Lung microvascular endothelial cell (primary cell): ENCODE results near the gene DCDC2B. TPM values are rescaled to one million over a fixed set of nuclear protein-coding genes. Genes with fewer than 3 reads are reported as not detected.
A peak's percentile ranks its signal among the peaks of the same experiment; 100 is the strongest.

Experiments used
- DNase-seq, 2 donors: peaks; one replicate each; pipeline versions ENCODE4 v3.0.0 to v3.0.0-alpha.2; 2010; ENCODE audit warnings: low read depth in 2 of 2
- total RNA-seq: library from RNA; depleted of rRNA; stranded (reverse); fragments of >200 nt; gene quantifications from 2 replicates; pipeline ENCODE4 v1.2.1, GENCODE V29; 2014

DCDC2B gene
- total RNA-seq, 1 donor from 2014 or later, result not detected

DNA sequence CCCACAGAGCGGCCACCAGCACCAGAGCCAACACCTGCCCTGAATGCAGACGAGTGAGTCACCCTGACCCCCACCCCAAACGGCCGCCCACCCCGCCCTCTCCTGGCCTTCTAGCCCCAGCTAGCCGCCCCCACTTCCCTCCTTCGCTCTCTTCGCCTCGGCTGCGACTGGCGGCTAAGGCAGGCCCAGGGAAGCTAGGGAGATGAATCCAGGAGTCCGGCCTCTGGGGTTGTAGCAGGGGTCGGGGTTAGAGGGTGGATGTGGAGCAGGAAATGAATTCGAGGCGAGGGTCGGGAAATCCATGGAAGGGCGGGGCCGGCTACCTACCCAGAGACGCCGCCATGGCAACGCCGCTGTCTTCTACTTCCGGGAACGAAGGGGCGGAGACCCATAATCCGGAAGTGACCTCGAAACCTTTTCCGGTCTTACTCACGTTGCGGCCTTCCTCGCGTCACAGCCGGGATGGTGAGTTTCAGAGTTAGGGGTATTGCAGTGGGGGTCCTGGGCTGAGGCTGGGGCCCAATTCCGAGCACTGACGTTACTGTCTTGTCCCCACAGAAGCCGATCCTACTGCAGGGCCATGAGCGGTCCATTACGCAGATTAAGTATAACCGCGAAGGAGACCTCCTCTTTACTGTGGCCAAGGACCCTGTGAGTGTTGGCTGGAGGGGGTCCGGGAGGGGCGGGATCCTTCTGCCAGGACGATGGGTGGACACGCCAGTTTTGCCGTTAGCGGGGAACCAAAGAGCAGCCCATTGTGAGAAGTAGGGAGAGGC, 13.3 kb downstream of the DCDC2B start, which contains the start of the genes EIF3I and TMEM234:
Gene EIF3I (plus strand): TSS at position 428 of the 776 bp plus-strand sequence. CDS start 35 bp downstream, at position 463.
Gene TMEM234 (minus strand): TSS at position 374 of the 776 bp plus-strand sequence. CDS start 31 bp downstream, at position 343.
- DNase-seq, result peak; percentile 93 to 95

DNA sequence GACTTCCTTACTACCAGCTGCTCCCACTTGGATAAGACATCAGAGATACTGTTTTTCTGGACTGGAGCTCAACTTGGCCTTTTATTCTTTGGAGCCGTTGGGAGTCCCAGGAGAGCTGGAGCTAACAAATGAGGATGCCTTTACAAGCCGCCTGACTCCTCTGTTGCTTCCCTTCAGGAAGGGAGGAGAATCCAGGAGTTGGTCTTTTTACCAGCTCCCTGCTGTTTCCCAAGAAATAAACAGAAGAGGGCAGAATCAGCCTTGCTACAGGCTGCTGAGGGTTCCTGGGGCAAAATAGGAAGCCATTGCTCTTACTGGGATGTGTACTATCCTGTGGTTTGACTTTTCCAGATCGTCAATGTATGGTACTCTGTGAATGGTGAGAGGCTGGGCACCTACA, 14.8 kb downstream of the DCDC2B start:
- peak in 1 of 2 donors; percentile 77 for DNase-seq

DNA sequence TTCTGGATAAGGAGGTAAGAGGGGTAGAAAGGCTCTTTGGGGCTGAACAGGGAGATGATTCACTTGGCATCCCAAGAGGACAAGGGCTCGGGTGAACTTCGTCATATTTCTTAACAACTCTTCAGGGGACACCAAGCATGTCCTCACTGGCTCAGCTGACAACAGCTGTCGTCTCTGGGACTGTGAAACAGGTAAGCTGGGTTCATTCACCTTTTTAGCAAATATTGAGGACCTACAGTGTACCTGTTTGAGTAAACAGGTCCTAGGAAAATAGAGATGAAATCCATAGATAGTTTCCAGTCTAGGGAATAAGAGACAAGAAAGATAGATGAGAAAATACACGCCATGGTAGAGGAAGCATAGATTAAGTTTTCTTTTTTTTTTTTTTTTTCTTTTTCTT, 15.4 kb downstream of the DCDC2B start:
- no peak for DNase-seq

DNA sequence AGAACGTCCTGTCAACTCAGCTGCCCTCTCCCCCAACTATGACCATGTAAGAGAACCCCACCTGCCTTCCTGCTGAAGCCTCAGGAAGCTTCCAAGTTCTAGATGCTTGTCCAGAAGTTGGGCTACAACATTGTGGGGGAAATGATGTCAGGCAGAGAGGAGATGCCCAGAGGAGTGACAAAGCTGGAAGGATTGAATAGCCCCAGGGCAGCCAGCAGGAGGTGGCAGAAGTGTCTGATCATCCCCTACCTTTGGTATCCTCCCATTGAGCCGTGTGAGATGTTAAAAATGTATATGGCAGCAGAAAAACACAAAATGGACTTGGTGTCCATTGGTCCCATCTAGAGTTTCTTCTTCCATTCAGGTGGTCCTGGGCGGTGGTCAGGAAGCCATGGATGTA, 19.9 kb downstream of the DCDC2B start:
- no peak for DNase-seq

DNA sequence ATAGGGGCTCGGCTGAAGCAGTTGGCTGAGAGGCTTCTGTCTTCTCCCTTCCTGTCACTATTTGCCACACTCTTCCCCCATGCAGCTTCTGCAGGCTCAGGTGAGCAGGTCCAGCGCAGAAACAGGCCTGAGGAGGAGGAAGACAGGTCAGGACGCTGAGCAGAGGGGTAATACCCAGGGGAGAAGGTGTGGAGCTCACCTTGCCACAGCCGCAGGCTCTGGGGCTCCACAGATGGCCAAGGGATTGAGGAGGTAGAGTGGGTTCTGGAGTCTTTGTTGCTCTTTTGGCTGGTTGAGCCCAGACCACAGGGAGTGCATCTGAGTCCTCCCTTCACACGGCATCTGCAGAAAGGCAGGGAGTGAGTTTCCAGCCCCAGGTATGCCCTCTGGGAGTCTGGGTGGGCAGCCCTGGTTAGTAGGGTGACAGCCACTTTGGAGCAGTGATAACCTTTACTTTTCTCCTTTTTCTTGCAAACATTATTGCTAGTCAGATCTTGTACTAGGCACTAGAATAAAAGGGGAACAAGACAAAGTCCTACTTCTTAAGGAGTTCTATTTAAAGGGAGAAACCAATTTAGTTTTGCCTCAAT, 23.0 kb downstream of the DCDC2B start:
- DNase-seq, result no peak

DNA sequence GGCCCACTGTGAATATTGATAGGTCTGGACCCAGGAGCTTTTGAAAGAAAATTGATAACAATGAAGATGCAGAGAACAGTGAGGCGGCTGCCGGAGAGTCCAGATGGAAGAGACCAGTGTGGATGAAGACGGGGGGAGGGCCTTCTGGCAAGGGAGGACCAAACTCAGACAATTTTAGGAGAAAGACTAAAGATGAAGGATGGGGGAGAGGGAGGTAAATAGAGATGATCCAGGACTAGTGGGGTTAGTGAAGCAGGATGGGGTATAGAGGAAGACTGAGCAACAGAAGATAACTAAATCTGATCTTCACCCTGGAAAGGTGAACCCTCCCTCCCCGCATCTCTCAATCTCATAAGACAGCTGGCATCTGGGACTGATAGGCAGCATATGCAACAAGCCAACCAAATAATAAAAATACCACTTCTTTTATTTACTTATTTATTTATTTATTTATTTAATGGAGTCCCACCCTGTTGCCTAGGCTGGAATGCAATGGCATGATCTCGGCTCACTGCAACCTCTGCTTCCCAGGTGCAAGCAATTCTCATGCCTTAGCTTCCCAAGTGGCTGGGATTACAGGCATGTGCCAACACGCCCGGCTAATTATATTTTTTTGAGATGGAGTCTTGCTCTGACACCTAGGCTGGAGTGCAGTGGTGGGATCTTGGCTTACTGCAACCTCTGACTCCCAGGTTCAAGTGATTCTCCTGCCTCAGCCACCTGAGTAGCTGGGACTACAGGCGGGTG, 23.8 kb downstream of the DCDC2B start:
- DNase-seq, result no peak

DNA sequence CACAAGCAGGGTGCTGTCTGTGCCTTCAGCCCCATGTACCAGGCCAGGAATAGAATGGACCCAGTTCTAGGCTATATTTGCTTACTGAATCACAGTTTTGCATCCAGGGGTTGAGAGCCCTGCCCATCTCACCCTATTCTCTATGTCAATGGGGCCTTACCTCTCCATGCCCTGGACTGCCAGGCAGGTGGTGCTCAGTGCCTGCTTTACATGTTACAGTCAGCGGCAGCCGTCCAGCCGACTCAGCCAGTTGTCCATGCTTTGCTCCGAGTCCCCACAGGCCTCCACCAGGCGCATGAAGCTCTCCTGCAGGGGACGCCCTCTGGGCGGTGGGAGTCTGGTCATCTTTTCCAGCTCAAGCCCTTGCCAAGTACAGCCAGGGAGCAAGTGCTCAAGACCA, 25.9 kb downstream of the DCDC2B start:
- peak in 1 of 2 donors; percentile 35 for DNase-seq

DNA sequence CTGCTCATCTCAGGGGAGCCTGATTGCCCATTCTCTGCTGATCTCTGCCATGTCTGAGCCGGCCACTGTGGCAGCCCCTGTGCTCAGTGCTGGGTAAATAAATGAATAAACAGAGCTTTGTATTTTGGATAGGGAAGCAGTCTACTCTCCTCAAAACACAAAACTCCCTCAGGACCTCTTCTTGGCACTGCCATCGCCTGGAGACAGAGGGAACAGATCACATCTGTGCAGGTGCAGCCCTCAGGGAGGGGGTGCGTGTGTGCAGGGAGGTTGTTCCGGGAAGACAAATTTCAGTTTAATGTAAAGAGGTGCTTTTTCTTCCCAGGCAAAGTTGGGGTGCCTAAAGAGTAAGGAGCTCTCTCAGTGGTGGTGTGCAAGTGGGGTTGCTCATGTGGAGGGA, 30.4 kb downstream of the DCDC2B start:
- no peak for DNase-seq

DNA sequence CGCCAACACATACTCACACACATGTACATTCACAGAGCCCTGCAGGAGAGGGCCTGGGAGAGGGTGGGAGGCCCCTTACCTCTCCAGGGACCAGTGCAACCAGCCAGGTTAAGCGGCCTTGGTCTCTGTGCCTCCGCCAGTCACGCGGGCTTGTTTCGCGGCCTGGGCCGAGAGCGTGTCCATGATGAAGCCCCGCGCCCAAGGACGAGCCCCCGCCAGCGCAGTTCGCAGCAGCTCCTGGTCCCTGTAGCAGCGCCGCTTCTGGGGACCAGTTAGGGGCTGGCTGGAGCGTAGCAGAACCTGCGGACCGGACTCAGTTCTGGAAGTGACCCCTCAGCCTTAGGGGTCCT, 30.9 kb downstream of the DCDC2B start:
- DNase-seq, result no peak

DNA sequence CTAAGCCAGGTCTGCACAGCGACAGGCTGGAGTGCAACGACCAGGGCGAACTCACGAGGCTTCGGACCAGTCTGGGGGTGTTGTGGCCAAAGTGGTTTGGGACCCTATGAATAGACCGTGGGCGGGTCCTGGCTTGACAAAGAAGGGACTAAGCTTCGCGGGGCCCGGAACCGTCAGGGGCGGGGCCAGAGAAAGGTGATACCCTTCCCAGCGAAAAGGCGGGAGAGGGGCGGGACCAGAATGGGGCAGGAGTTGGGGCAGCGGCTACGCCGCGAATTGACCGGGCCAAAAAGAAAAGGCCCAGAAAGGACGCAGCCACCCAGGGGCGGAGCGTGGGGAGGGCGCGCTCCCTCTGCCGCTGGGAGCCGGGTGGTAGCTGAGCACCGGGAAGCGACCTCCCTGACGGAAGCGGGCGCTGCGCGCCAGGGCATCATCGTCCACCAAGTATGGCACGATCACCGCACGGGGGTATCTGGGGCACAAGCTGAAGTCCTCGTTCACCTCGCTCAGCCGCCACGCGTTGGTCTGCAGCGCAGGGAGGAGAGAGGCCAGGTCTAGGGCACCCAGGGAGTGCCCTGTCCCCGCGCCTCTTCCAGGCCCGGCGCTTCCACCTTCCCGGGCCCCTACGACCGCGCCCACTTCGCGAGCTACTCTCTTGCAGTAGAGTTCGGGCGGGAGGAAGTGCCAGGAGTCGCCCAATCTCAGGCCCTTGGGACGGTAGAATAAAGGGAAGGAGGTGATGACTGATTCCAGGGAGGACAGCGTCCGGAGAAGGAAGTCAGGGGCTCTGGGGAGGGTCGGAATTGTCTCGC, 31.5 kb downstream of the DCDC2B start:
- DNase-seq, result peak; percentile 40 to 48

DNA sequence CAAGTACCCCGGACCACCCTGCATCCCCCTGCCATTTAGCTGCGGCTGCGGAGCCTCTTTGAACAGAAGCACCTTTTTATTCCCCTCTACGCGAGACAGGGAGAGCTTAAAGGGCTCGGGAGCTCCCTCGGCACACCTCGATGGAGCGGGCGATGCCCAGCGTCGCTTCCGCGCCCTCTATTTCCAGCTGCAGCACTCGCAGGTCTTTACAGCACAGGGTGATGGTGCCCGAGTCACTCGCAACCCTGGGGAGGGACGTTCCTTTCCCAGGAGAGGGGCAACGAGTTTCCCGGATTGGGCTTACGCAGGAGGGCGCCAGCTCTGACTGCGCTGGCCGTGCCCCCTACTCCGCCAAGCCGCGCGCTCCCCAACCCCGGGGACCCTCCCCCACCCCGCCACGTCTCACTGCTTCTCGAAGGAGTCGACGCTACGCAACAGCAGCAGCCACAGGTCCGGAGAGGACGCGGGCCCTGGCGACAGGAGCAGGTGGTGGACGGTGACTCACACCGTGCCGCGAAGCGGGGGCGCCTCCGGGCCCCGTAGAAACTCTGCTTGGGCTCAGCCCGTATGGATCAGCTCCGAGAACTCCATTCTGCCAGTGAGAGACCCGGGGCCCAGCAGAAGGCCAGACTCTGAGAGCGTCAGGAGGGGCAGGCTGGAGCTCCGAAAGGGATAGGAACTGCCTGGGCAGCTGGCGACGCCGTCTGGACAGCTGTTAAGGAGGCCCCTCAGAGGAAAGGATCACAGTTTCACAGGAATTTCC, 32.3 kb downstream of the DCDC2B start:
- DNase-seq, result peak; percentile 53 to 66

DNA sequence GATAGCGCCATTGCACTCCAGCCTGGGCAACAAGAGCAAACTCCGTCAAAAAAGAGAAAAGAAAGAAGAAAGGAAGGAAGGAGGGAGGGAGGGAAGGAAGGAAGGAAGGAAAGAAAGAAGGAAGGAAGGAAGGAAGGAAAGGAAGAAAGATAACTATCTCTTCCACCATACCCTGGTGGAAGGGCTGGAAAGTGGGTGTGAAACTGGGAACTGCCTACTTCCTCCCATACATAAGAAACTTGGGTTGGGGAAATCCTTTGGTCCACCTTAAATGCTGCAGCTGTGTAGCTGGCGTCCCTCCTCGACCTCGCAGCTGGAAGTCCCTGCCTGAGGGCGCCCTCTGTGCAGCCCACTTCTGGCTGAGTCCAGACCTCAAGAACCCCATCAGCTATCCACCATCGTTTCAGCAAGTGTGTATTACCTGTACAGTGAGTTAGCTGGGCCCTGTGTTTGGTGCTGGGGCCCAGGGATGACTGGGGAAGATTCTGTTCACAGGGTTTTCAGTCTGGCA, 33.5 kb downstream of the DCDC2B start:
- peak in 1 of 2 donors; percentile 35 for DNase-seq

DNA sequence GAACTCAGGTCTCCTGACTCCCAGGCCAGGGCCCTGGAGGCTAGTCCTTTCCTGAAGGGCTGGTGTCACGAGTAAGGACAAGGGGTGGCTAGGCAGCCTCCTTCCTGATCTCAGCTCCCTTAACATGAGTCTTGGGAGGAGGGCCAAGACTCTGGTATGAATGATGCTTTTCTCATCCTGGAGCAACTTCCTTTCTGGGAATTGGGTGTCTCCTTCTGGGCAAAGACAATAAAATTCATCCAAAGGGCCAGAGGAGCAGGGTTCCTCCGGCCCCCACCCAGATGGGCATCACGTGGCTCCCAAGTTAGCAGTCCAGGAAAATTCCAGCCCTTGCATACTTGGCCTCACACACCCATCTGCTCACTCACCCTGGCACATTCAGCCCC, 38.0 kb downstream of the DCDC2B start, which contains the start of gene FAM167B:
Gene FAM167B (plus strand): TSS at position 335 of the 386 bp plus-strand sequence. CDS start 200 bp downstream, outside the sequence.
- DNase-seq, result peak in 1 of 2 donors; percentile 89

DNA sequence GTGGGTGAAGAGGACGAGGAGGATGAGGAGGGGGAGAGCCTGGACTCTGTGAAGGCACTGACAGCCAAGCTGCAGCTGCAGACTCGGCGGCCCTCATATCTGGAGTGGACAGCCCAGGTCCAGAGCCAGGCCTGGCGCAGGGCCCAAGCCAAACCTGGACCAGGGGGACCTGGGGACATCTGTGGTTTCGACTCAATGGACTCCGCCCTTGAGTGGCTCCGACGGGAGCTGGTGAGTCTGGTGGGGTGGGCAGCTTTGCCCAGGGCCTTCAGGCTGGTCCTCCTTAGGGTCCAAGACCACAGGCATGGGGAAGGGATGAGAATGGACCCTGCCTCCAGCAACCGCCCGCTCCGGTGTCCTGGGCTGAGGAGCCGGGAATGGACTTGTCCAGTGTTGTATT, 38.6 kb downstream of the DCDC2B start:
- DNase-seq, result no peak

DNA sequence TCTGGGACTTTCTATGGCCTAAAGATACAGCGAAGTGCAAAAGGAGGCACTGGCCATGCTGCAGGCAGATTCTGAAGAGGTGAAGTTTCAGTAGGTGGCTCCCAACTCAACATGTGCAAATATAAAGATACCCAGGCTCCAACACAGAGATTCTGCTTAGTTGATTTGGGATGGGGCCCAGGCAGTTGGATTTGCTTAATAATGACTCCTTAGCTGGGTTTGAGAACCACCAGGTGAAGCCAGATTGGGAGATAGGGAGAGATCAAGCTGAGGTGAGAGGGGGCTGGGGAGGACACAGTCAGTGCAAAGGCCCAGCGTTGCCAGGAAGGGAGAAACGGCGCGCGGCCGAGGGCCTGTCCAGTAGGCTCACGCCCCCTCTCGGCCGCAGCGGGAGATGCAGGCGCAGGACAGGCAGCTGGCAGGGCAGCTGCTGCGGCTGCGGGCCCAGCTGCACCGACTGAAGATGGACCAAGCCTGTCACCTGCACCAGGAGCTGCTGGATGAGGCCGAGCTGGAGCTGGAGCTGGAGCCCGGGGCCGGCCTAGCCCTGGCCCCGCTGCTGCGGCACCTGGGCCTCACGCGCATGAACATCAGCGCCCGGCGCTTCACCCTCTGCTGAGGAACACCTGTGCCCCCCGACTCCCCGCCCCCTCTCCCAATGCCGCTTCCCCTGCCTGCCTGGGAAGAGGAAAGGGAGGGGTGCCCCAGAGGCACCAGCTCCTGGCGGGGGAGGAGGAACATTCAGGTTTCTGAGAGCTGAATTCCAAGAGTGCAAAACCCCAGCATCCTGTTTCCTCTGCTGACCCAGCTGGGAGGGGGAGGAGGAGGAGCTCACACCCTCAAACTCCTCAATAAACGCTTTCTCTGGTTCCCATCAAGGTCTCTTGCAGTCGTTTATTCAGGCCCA, 39.3 kb downstream of the DCDC2B start:
- DNase-seq, result peak; percentile 88 to 90

DNA sequence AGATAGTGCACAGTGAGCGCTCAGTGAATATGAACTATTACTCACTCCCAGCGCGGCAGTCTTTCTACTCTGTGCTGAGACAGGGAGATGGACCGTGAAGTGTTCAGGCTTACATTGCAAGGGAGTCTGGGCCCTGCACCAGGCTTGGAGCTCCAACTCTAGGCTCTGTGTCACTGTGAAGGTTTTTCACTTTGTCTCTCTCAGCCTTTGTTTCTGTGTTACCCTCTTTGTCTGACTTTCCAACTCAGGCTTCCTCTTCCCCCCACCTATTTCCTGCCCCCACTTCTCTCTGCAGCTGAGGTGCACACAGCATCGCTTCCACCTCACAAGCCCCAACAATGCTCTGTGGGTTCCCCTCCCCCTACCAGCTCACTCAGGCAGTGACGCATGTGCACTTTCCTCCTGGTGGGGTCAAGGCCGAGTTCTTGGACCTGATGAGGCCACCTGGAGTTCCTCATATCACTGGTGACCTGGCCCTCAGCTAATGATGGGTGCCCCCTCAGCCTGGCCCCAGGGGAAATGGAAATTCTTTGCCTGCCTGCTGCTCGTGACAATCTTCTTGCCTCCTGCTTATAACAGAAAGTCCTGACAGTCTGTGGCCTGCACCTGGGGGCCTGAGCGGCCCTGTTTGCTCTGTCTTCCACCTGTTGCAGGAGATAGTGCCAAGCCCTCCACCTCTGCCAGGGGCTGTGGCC, 41.1 kb downstream of the DCDC2B start:
- DNase-seq, result peak; percentile 93 to 94

DNA sequence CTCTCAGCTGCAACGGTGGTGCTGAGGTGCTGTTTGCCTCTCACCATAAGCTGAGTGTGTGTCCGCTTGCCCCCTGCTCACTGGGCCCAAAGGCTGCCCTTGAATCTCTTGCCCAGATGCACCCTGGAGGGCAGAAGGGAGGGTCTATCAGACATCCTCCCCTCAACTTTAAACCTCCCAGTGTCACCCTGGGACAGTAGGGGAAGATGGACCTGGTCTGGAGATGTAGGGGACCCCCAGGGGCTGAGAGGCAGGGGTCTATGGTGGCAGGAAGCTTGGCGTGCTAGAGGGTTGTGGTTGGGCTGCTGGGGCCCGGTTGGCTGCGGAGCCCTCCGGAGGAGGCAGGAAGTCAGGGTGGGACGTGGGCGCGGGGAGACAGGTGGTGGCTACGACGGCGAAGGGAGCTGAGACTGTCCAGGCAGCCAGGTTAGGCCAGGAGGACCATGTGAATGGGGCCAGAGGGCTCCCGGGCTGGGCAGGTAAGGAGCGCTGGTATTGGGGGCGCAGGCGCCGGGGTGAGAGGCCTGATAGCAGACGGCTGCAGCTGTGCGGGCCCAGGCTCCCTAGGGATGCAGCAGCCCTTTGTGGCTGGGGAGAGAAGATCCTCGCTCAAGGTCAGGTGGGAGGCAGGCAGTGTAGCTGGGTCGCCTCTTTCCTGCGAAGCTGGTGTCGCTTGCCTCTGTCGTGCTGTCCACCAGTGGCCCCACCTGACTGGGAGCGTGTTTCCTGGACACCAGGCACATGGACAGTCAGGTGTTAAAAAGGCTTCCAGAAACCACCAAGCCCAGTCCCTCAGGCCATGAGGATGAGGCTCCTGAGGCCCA, 42.2 kb downstream of the DCDC2B start, which contains the start of gene LCK:
Gene LCK (plus strand): TSS at position 373 of the 824 bp plus-strand sequence. CDS start 23,065 bp downstream, outside the sequence.
- no peak for DNase-seq
